GM19239 (cell line): ENCODE results near the gene ZXDC.

Experiments used
- DNase-seq: peaks from one replicate; pipeline ENCODE4 v3.0.0; 2011; ENCODE audit warnings: low spot score; ENCODE audit not compliant: insufficient read length
- FAIRE-seq: peaks from 2 replicates; lab custom pipeline; 2011; peaks lifted over from hg19 to GRCh38; lab: Jason Lieb, UNC

The ZXDC gene

GRCh38 chr3:126422121-126422520 lies 53.6 kb downstream of the ZXDC start:
- no peak for FAIRE-seq

DNA sequence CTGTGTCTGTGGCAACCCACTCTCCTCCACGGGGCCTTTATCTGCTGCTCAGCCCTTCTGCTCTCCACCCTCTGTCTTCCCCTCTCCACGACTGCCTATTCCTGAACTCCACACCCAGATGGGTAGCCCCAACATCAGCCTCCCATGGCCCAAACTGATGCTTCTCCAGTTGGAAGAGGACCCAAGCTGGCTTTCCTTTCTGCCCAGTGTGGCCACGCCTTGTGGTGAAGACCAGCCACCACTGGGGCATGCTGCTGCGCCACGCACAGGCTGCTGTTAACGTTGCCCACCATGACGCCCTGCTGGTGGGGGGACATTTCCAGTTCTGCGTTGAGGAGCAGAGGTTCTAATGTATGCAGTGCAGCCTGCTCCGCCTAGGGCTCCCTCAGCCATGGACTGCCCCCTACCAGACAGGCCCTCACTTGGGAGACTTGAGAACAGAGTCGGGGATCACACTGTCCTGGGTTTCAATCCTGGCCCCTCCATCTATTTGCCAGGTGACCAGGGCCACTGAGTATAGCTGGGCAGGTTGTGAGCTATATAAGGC lies 54.0 kb downstream of the ZXDC start:
- FAIRE-seq = no peak
- DNase-seq = no peak

More at GRCh38 chr3:126422121-126422520, 53.6 kb downstream of the ZXDC start:
- no peak for DNase-seq

- FAIRE-seq (no peak), DNase-seq (no peak)
These were observed 55.6 kb downstream of the ZXDC start for GRCh38 chr3:126419886-126420786.

DNA sequence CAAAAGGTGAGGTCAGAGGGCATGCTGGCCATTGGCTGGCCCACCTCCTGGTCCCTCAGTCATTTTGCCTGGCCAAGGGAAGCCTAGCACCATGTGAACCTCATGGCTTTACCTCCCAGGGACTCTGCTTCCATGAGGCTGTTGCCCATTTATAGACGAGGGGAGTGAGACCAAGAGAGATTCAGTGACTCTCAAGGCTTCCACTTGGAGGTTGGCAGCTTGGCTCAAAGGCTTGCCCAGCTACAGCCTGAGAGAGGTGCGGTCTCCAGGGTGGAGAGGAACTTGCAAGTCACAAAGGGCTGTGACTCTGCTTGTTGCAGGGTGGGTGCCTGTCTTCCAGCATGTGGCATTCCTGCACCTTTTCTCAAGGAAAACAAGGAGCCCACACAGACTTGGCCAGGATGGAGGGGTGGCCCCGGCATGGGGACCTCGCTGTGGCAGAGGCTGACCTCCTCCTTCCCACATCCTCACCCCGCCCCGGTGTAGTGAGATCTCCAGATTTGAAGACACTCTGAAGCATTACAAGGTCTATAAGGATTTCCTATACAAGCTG lies 56.5 kb downstream of the ZXDC start:
- FAIRE-seq (no peak), DNase-seq (no peak)

- FAIRE-seq = no peak
These were observed 57.0 kb downstream of the ZXDC start for GRCh38 chr3:126418661-126419131.

DNA sequence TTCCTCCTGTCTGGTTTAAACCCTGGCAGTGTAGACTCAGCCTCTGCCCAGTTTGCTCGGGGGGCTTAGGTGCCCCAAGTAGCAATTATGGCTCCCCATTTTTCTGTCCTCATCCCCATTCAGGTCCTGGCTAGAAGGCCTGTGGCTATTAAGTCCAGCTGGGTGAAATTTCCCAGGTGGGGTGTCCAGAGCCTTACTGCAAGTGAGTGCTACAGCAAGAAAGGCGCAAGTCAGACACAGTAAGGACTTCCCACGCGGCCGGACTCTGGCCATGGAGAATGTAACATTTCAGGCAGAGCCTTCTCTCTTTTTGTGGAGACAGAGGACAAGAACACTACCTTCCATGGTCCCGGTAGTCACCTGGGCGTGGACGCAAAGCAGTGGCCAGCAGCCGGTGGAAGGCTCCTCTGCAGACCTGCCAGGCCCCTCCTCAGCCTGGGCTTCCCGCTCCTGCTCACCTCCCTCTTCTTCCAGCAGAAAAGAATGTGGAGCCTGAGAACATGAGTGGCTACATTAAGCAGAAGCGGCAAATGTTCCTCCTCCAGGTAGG lies 57.6 kb downstream of the ZXDC start:
- FAIRE-seq (no peak), DNase-seq (no peak)

More at GRCh38 chr3:126418661-126419131, 57.0 kb downstream of the ZXDC start:
- DNase-seq = no peak

GRCh38 chr3:126417515-126417914 lies 58.2 kb downstream of the ZXDC start:
- no peak for FAIRE-seq
- no peak for DNase-seq

DNA sequence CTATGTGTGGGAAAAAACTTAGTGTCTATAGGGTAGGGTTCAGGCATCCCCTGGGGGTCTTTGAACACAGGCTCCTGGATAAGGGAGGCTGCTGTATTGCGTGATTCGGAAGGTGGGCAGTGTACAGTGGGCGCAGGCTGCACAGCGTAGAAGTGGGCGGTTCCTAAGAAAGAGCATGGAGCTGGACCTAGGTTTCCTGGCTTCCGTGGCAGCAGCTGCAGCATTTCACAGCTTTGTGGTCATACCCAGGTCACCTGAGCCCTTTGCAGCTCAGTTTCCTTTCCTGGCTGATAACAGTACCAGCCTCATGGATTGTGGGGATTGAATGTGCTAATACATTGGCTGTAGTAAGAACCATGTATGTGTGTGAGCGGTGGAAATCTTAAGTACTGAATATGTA lies 58.7 kb downstream of the ZXDC start:
- FAIRE-seq (no peak), DNase-seq (no peak)

DNA sequence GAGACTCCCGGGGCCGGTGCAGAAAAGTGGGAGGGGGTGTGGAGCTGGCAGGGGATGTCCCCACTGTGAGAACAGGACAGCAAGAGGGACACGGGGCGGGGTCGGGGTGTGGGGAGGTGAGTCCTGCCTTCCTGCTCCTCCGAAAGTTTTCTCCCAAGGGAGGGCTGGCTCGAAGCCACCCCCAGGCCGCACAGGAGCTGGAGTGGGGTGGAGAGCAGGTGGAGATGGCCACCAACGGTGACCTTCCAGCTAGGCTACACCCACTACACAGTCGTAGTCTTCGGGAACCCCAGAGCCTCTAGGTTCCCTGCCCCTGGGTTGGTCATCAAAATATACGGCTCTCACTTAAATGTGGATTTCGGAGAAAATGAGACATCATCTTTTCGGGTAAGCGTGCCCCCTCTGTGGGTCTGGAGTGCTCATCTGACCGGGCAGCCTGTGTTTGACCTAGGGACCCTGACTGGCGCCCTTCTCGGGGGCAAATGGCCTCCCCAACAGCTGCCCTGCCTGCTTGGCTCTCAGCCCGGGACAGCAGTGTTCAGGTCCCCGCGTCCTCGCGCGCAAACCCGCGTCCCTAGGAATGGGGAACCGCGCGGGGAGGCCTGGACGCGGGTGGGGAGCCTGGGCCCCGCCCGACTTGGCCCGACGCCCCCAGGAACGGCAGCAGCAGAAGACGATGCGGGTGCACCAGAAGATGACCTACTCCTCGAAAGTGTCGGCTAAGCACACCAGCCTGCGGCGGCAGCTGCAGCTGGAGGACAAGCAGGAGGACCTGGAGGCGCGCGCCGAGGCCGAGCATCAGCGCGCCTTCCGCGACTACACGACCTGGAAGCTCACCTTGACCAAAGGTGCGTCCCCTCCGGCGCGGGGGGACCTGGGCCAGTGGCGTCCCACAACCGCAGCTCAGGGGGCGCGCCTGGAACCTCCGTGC lies 59.8 kb downstream of the ZXDC start:
- DNase-seq (no peak), FAIRE-seq (no peak)

DNA sequence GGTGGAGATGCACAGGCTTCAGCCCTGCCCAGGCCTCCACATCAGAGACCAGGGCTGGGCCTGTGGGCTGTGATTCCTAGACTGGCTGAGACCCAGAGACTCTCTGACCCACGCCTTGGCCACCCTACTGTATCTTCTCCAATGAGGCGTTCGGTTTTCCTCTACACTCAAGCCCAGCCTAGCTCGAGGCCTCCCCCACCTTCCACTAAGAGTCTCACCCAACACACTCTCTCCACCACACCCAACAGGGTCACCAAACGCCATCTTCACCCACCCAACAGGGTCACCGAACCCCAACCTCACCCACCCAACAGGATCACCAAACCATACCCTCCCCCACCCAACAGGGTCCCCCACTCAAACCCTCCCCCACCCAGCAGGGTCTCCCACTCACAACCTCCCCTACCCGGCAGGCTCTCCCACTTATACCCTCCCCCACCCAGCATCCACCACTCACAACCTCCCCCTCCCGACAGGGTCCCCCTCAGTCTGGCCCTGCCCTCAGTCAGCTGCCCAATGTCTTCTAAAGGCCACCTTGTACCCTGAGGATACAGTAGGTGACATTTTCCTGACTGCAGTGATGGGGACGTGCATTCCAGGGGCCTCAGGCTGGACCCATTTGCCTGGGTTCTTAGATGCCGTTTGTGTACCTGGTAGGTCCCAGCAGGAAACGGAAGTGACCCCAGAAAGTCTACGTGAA lies 60.6 kb downstream of the ZXDC start:
- no peak for FAIRE-seq
- DNase-seq = no peak

DNA sequence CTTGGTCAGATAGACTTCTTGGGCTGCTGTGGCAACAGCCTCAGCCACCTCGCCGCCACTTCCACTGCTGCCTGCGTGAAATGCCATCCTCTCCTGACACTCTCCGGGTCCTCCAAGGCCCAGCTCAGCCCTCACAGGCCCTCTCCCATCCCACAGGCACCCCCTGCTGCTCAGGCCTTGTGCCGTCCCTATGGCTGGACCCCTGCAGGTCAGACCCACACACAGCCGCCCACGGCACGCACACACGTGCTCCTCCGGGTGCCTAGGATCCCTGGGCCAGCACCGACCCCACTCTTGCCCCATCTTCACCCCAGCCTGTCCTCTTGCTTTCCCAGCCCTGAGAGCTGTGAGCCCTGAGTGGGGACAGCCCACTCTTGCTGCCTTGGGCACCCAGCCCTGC lies 61.3 kb downstream of the ZXDC start:
- FAIRE-seq = no peak
- DNase-seq = no peak

- no peak for DNase-seq
- FAIRE-seq = no peak
These were observed 62.0 kb downstream of the ZXDC start for GRCh38 chr3:126413693-126414080.

- no peak for FAIRE-seq
- DNase-seq = no peak
These were observed 62.6 kb downstream of the ZXDC start for GRCh38 chr3:126412841-126413692.

- FAIRE-seq (no peak), DNase-seq (no peak)
These were observed 67.6 kb downstream of the ZXDC start for GRCh38 chr3:126408099-126408498.

- DNase-seq (no peak), FAIRE-seq (no peak)
These were observed 68.2 kb downstream of the ZXDC start for GRCh38 chr3:126407412-126408044.

GRCh38 chr3:126406389-126407296 lies 69.0 kb downstream of the ZXDC start:
- FAIRE-seq = no peak

GRCh38 chr3:126402666-126403302 lies 72.9 kb downstream of the ZXDC start:
- DNase-seq = no peak
- no peak for FAIRE-seq

More at GRCh38 chr3:126406389-126407296, 69.0 kb downstream of the ZXDC start:
- DNase-seq = no peak
